Activated CD8-positive, alpha-beta memory T cell treated with anti-CD3 and anti-CD28 coated beads for 24 hours (primary cell): ENCODE measurements around the gene CHST7.

Source experiments
- DNase-seq: peaks from one replicate; pipeline ENCODE4 v3.0.0-alpha.2; 2020

Gene CHST7

GRCh38 chrX:46610070-46610658 lies 36.6 kb downstream of the CHST7 start:
- no peak for DNase-seq

- DNase-seq, result no peak
Measured at GRCh38 chrX:46611658-46612362, 38.2 kb downstream of the CHST7 start.

- DNase-seq, result no peak
Measured at GRCh38 chrX:46617906-46618305, 44.3 kb downstream of the CHST7 start.

GRCh38 chrX:46618947-46619346 lies 45.4 kb downstream of the CHST7 start:
- DNase-seq, result no peak

- DNase-seq, result no peak
Measured at GRCh38 chrX:46620505-46620904, 46.9 kb downstream of the CHST7 start.

GRCh38 chrX:46621572-46621971 lies 48.0 kb downstream of the CHST7 start:
- no peak for DNase-seq

- no peak for DNase-seq
Measured at GRCh38 chrX:46624090-46624786, 50.7 kb downstream of the CHST7 start.

- no peak for DNase-seq
Measured at GRCh38 chrX:46626566-46626965, 53.0 kb downstream of the CHST7 start.

GRCh38 chrX:46627062-46627461 lies 53.5 kb downstream of the CHST7 start:
- no peak for DNase-seq

GRCh38 chrX:46627711-46628419 lies 54.3 kb downstream of the CHST7 start:
- DNase-seq, result no peak

GRCh38 chrX:46628460-46629371 lies 55.2 kb downstream of the CHST7 start:
- no peak for DNase-seq

- no peak for DNase-seq
Measured at GRCh38 chrX:46630141-46630540, 56.6 kb downstream of the CHST7 start.

GRCh38 chrX:46634577-46634976 lies 61.0 kb downstream of the CHST7 start:
- no peak for DNase-seq

- DNase-seq, result no peak
Measured at GRCh38 chrX:46635186-46635585, 61.6 kb downstream of the CHST7 start.

GRCh38 chrX:46636223-46636622 lies 62.7 kb downstream of the CHST7 start:
- DNase-seq, result no peak

GRCh38 chrX:46637938-46638337 lies 64.4 kb downstream of the CHST7 start:
- DNase-seq, result no peak

GRCh38 chrX:46642145-46642544 lies 68.6 kb downstream of the CHST7 start:
- no peak for DNase-seq

GRCh38 chrX:46643636-46644035 lies 70.1 kb downstream of the CHST7 start:
- DNase-seq, result no peak

GRCh38 chrX:46645614-46646013 lies 72.0 kb downstream of the CHST7 start:
- DNase-seq, result no peak

GRCh38 chrX:46647251-46647650 lies 73.7 kb downstream of the CHST7 start:
- no peak for DNase-seq
